Hepatocyte (in vitro differentiated cells): ENCODE data around the gene TPGS1. TPM values are rescaled to one million over a fixed set of nuclear protein-coding genes. Genes with fewer than 3 reads are reported as not detected.

Experiments used
- DNase-seq: peaks from one replicate; pipeline ENCODE4 v3.0.0-alpha.2; 2016; ENCODE audit warnings: low spot score
- H2AFZ ChIP-seq: fragments of 200-600 bp; sonication (generic); 2 replicates; pipeline ENCODE4 v1.6.0; 2016; ENCODE audit warnings: antibody characterized with exemption, mild to moderate bottlenecking
- H3K27ac ChIP-seq: fragments of 200-600 bp; sonication (generic); 2 replicates; pipeline ENCODE4 v1.5.1; 2016; ENCODE audit warnings: mild to moderate bottlenecking
- H3K27me3 ChIP-seq: fragments of 200-600 bp; sonication (generic); 2 replicates; pipeline ENCODE4 v1.6.1; 2016
- H3K36me3 ChIP-seq: fragments of 200-600 bp; sonication (generic); replicated peaks from 2 replicates; pipeline ENCODE4 v1.5.1; 2016; ENCODE audit warnings: low read depth; ENCODE audit not compliant: insufficient read depth
- H3K4me1 ChIP-seq: fragments of 200-600 bp; sonication (generic); 2 replicates; pipeline ENCODE4 v1.5.1; 2016; ENCODE audit warnings: mild to moderate bottlenecking, moderate library complexity; ENCODE audit not compliant: insufficient read depth
- H3K4me2 ChIP-seq: fragments of 200-600 bp; sonication (generic); 2 replicates; pipeline ENCODE4 v1.6.0; 2016
- H3K4me3 ChIP-seq: fragments of 200-600 bp; sonication (generic); 2 replicates; pipeline ENCODE4 v1.5.1; 2016; ENCODE audit warnings: mild to moderate bottlenecking
- H3K79me2 ChIP-seq: fragments of 200-600 bp; sonication (generic); 2 replicates; pipeline ENCODE4 v1.6.0; 2017; ENCODE audit warnings: mild to moderate bottlenecking
- H3K9me2 ChIP-seq: fragments of 200-600 bp; sonication (generic); replicated peaks from 2 replicates; pipeline ENCODE4 v1.6.0; 2017; ENCODE audit warnings: mild to moderate bottlenecking; ENCODE audit not compliant: insufficient read depth
- H3K9me3 ChIP-seq: fragments of 200-600 bp; sonication (generic); 2 replicates; pipeline ENCODE4 v1.5.1; 2016; ENCODE audit warnings: low read depth, mild to moderate bottlenecking
- H4K20me1 ChIP-seq: fragments of 200-600 bp; sonication (generic); 2 replicates; pipeline ENCODE4 v1.6.0; 2016; ENCODE audit warnings: mild to moderate bottlenecking; ENCODE audit not compliant: insufficient read depth, poor library complexity, severe bottlenecking
- CTCF ChIP-seq: fragments of 200-600 bp; sonication (generic); IDR thresholded peaks from 2 replicates; pipeline ENCODE4 v1.5.1; 2016; ENCODE audit warnings: antibody characterized with exemption, mild to moderate bottlenecking; ENCODE audit not compliant: poor library complexity
- EZH2 ChIP-seq: fragments of 200-600 bp; sonication (generic); IDR thresholded peaks from 2 replicates; pipeline ENCODE4 v1.6.1; 2016; ENCODE audit warnings: antibody characterized with exemption, mild to moderate bottlenecking, borderline replicate concordance
- EZH2phosphoT487 ChIP-seq: fragments of 200-600 bp; sonication (generic); IDR thresholded peaks from one replicate; pipeline ENCODE4 v1.6.1; 2018; ENCODE audit warnings: antibody characterized with exemption, mild to moderate bottlenecking, low read depth, moderate library complexity; ENCODE audit not compliant: unreplicated experiment, severe bottlenecking
- WGBS: methylation state at CpG from one replicate; pipeline ENCODE4 v1.1.6; 2016; ENCODE audit warnings: low lambda C conversion rate; ENCODE audit errors: missing lambda C conversion rate; 5-methylcytosine and 5-hydroxymethylcytosine counted together
- polyA plus RNA-seq: library from polyadenylated mRNA; unstranded; fragments of >200 nt; fragmentation: Nextera tagmentation; extraction: Ambion mirVana; gene quantifications from 2 replicates; pipeline ENCODE4 v1.2.1, GENCODE V29; 2016
- total RNA-seq: library from RNA; depleted of rRNA; stranded (reverse); fragments of >200 nt; gene quantifications from 2 replicates; pipeline ENCODE4 v1.2.3, GENCODE V29; 2014

Gene TPGS1
- total and polyA plus RNA-seq, 2 experiments from 2014 or later, result 44.9 to 61.0 TPM

- no peaks in the 10 kb centered on the region for H3K79me2 ChIP-seq
- no peak overlapping the region for H3K4me3 ChIP-seq
- H3K4me2 ChIP-seq, result no peak overlapping the region
- no peak for DNase-seq
- no peaks in the 10 kb centered on the region for H3K36me3 ChIP-seq
- no peak for TF ChIP-seq EZH2
- no peak for TF ChIP-seq EZH2phosphoT487
- TF ChIP-seq CTCF, result peak; percentile 7
- H3K4me1 ChIP-seq, result peaks cover 4% of the 10 kb centered on the region
- H3K27ac ChIP-seq, result no peak overlapping the region
- no peaks in the 10 kb centered on the region for H4K20me1 ChIP-seq
- 66% methylated on average over 20 of the region's 20 CpGs for WGBS
- H3K9me3 ChIP-seq, result no peaks in the 10 kb centered on the region
- no peaks in the 10 kb centered on the region for H3K9me2 ChIP-seq
- no peak overlapping the region for H2AFZ ChIP-seq
- no peaks in the 10 kb centered on the region for H3K27me3 ChIP-seq
Observed at GRCh38 chr19:482186-483041, 24.9 kb upstream of the TPGS1 start.

DNA sequence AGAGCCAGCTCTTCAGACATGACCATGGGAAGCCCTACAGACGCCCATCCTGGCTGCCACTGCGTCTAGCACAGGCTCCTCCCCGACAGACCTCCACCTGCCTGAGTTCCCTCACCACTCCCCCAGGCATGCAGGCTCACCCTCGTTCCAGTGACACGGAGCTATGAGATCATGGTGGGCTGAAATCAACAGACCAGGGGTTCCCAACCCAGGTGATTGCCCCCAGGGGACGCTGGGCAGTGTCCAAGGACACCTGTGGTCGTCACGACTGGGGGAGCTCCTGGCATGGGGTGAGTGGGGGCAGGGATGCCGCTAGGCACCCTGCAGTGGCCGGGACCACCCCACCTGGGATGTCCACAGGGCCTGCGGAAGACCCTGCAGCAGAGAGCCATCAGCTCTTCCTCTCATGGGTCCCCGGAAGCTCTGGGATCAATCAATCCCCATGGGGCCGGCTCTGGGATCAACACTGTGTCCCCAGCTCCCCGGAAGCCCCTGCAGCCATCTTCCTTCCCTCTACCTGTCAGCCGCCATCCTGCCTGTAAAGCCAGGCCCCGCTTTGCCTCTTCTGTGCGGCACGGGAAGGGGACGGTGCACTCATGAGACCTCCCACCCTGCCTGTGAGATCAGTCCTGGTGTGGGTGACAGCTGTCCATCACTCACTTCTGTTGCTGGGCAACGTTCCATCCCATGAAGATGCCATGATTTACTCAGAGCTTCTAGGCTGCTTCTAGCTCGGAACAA lies 23.8 kb upstream of the TPGS1 start:
- Histone ChIP-seq H3K4me3 (no peak overlapping the region), H3K27me3 (no peaks in the 10 kb centered on the region), H3K9me3 (no peaks in the 10 kb centered on the region), H3K4me2 (no peak overlapping the region), H2AFZ (no peak overlapping the region), H4K20me1 (no peaks in the 10 kb centered on the region), H3K9me2 (no peaks in the 10 kb centered on the region), H3K36me3 (no peaks in the 10 kb centered on the region), H3K4me1 (peaks cover 10% of the 10 kb centered on the region), H3K79me2 (no peaks in the 10 kb centered on the region), H3K27ac (no peak overlapping the region)
- no peak for TF ChIP-seq EZH2phosphoT487
- TF ChIP-seq EZH2, result no peak
- WGBS, result 77% methylated on average over 21 of the region's 21 CpGs
- DNase-seq, result no peak

GRCh38 chr19:484494-484893 lies 22.8 kb upstream of the TPGS1 start:
- no peak for DNase-seq
- Histone ChIP-seq H4K20me1 (no peaks in the 10 kb centered on the region), H3K36me3 (no peaks in the 10 kb centered on the region), H3K4me2 (no peak overlapping the region), H3K4me1 (peaks cover 10% of the 10 kb centered on the region), H2AFZ (no peak overlapping the region), H3K9me3 (no peaks in the 10 kb centered on the region), H3K4me3 (no peak overlapping the region), H3K27me3 (no peaks in the 10 kb centered on the region), H3K9me2 (no peaks in the 10 kb centered on the region), H3K79me2 (no peaks in the 10 kb centered on the region), H3K27ac (no peak overlapping the region)
- TF ChIP-seq EZH2 (no peak), CTCF (no peak), EZH2phosphoT487 (no peak)
- WGBS, result 69% methylated on average over 12 of the region's 15 CpGs

DNA sequence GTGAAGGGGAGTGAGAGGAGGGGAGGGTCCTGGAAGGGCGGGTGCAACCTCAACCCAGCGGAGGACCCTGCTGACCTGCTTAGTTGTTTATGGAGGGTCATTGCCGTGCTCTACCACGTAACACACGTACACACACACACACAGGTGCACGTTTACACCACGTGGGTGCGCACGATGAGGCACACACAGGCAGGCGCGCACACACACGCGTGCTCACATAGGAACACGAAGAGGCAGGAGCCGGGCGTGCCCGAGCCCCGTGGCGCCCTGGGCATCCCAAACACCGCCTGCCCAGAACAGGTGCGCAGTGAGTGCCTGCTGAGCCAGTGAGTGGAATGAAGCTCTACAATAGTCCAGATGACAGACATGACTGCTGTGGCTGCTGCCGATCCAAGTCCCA lies 22.2 kb upstream of the TPGS1 start:
- DNase-seq, result no peak
- Histone ChIP-seq H2AFZ (no peak overlapping the region), H3K4me2 (peak overlapping the region; percentile 55), H3K27ac (peak overlapping the region; percentile 85), H3K9me2 (no peaks in the 10 kb centered on the region), H3K4me3 (no peak overlapping the region), H3K36me3 (no peaks in the 10 kb centered on the region), H3K9me3 (no peaks in the 10 kb centered on the region), H3K27me3 (no peaks in the 10 kb centered on the region), H3K79me2 (no peaks in the 10 kb centered on the region), H4K20me1 (no peaks in the 10 kb centered on the region), H3K4me1 (peaks cover 12% of the 10 kb centered on the region)
- WGBS, result 88% methylated on average over 22 of the region's 22 CpGs
- TF ChIP-seq CTCF (no peak), EZH2phosphoT487 (no peak), EZH2 (no peak)
